ENCODE measurements around the gene ADAM8. TPM values are rescaled to one million over a fixed set of nuclear protein-coding genes. Genes with fewer than 3 reads are reported as not detected.

The ADAM8 gene
- total RNA-seq, 4 donors from 2014 or later: 5.4 to 12.4 (median 6.4) TPM

DNA sequence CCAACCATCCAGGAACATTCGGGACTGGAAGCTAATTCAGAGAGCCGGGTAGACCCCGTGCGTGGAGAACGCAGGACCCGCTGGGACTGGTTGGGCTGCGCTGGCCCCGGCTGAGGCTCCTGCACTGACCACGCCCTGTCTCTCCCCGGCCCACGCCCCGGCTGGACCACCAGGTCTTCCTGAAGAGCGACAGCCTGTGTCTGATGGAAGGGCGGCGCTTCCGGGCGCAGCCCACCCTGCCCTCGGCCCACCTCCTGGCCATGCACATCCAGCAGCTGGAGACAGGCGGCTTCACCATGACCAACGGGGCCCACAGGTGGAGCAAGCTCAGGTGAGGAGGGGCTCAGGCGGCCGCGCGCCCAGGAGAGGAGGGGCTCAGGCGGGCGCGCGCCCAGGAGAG, 56.9 kb downstream of the ADAM8 start:
- no peak overlapping the region for H3K4me3 ChIP-seq
- no peaks in the 10 kb centered on the region for H3K36me3 ChIP-seq
- H3K27me3 ChIP-seq: no peaks in the 10 kb centered on the region
- no peaks in the 10 kb centered on the region for H3K4me1 ChIP-seq
- no peak overlapping the region for H3K27ac ChIP-seq
- no peak for TF ChIP-seq POLR2A (IDR thresholded peaks at IDR 0.05)
- TF ChIP-seq, protein P1, sequence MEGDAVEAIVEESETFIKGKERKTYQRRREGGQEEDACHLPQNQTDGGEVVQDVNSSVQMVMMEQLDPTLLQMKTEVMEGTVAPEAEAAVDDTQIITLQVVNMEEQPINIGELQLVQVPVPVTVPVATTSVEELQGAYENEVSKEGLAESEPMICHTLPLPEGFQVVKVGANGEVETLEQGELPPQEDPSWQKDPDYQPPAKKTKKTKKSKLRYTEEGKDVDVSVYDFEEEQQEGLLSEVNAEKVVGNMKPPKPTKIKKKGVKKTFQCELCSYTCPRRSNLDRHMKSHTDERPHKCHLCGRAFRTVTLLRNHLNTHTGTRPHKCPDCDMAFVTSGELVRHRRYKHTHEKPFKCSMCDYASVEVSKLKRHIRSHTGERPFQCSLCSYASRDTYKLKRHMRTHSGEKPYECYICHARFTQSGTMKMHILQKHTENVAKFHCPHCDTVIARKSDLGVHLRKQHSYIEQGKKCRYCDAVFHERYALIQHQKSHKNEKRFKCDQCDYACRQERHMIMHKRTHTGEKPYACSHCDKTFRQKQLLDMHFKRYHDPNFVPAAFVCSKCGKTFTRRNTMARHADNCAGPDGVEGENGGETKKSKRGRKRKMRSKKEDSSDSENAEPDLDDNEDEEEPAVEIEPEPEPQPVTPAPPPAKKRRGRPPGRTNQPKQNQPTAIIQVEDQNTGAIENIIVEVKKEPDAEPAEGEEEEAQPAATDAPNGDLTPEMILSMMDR (IDR thresholded peaks at IDR 0.05): no peak
- no peak for DNase-seq
- H3K9me3 ChIP-seq: no peaks in the 10 kb centered on the region

DNA sequence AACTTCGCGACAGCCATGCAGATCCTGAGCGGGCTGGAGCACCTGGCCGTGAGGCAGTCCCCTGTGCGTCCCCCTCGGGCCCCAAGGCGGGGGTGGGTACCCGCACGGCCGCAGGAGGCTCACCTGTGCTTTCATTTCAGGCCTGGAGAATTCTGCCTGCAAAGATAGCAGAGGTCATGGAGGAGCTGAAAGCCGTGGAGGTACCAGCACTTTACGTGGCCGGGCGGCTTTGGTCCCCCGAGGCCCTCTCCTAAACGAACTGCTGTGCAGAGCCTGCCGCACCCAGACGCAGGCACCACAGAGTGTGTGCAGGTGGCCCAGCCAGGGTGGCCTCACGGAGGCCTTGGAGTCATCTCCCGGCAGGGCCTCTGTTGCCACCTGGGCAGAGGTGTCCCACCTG, 57.8 kb downstream of the ADAM8 start:
- Histone ChIP-seq H3K4me1 (no peaks in the 10 kb centered on the region), H3K36me3 (no peaks in the 10 kb centered on the region), H3K27me3 (no peaks in the 10 kb centered on the region), H3K4me3 (no peak overlapping the region), H3K9me3 (no peaks in the 10 kb centered on the region), H3K27ac (no peak overlapping the region)
- no peak for DNase-seq
- no peak for TF ChIP-seq POLR2A (IDR thresholded peaks at IDR 0.05)
- TF ChIP-seq, protein P1 (IDR thresholded peaks at IDR 0.05): no peak

DNA sequence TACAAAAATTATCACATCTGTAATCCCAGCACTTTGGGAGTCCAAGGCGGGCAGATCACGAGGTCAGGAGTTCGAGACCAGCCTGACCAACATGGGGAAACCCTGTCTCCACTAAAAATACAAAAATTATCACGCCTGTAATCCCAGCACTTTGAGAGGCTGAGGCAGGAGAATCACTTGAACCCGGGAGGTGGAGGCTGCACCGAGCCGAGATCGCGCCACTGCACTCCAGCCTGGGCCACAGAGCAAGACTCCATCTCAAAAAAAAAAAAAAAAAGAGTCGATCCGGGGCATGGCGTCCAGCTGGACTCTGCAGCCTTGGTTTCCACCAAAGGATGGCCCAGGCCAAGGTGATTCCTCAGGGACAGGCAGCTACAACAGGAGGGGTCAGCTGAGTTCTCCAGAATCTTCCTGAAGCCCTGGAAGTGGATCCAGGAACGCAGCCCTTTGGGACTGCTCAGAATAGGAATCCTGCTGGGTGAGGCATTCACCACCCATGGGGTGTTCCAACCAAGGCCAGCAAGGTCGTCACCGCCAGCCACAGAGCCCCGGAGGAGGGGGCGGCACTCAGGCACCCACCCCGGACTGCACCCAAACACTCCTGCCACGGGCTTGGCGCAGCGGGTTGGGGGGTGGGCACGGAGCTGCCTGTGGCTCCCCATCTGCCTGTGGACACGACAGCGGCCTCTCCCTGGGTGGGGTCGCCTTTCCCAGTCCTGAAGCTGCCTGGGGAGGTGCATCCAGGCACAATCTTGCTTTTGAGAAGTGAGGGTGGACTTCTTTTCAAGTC, 58.7 kb downstream of the ADAM8 start:
- no peaks in the 10 kb centered on the region for H3K9me3 ChIP-seq
- TF ChIP-seq POLR2A (IDR thresholded peaks at IDR 0.05): no peak
- TF ChIP-seq, protein P1 (IDR thresholded peaks at IDR 0.05): no peak
- H3K27me3 ChIP-seq: no peaks in the 10 kb centered on the region

DNA sequence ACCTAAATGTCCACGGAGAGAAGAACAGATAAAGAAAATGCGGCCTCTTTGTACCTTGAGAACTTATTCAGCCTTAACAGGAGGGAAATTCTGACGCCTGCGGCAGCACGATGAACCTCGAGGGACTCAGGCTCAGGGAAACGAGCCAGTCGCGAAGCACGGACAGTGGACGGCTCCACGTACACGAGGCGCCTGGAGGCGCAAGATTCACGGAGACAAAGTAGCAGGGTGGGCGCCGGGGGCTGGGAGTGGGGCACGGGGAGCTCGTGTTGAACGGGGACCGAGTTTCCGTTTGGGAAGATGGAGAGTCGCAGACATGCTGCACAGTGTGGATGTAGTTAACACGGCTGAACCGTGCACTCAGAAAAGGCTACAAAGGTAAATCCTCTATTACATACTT, 59.9 kb downstream of the ADAM8 start:
- Histone ChIP-seq H3K36me3 (no peaks in the 10 kb centered on the region), H3K4me3 (no peak overlapping the region), H3K27ac (no peak overlapping the region), H3K9me3 (no peaks in the 10 kb centered on the region), H3K27me3 (no peaks in the 10 kb centered on the region), H3K4me1 (no peaks in the 10 kb centered on the region)
- DNase-seq: no peak
- TF ChIP-seq POLR2A (IDR thresholded peaks at IDR 0.05): no peak
- TF ChIP-seq, protein P1 (IDR thresholded peaks at IDR 0.05): no peak

More for the DNA sequence above, 58.7 kb downstream of the ADAM8 start:
- Histone ChIP-seq H3K4me3 (no peak overlapping the region), H3K4me1 (no peaks in the 10 kb centered on the region), H3K36me3 (no peaks in the 10 kb centered on the region), H3K27ac (no peak overlapping the region)
- DNase-seq: no peak

DNA sequence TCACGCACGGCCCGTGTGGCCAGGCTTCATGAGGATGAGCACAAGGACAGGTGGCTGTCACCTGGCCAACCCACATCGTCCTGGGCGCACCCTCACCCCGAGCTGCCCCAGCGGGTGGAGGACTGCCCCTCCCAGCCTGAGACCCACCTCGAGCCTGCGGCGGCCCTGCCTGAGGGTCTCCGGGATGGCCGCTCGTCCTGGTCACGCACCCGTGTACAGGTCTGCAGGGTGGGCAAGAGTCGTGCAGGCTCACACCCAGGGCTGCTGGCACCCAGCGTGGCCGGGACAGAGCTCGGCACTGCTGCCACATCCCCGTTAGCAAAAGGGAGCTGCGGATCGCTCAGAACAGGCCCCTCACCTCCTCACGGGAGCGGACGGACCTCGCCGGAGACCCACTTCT, 61.1 kb downstream of the ADAM8 start:
- Histone ChIP-seq H3K9me3 (no peaks in the 10 kb centered on the region), H3K4me3 (no peak overlapping the region), H3K36me3 (no peaks in the 10 kb centered on the region), H3K27ac (no peak overlapping the region), H3K4me1 (no peaks in the 10 kb centered on the region), H3K27me3 (no peaks in the 10 kb centered on the region)
- TF ChIP-seq POLR2A (IDR thresholded peaks at IDR 0.05): no peak
- TF ChIP-seq, protein P1 (IDR thresholded peaks at IDR 0.05): no peak
- no peak for DNase-seq
